ENCODE results near the gene CHRNA1. TPM values are rescaled to one million over a fixed set of nuclear protein-coding genes. Genes with fewer than 3 reads are reported as not detected.
A peak's percentile ranks its signal among the peaks of the same experiment; 100 is the strongest.

Gene CHRNA1
- total RNA-seq, 4 donors from 2014 or later = not detected

- intact Hi-C loops (cut with DNase I) = no loop called here
- Histone ChIP-seq H3K27ac (no peak overlapping the region), H3K36me3 (no peaks in the 10 kb centered on the region), H3K27me3 (peaks cover 0 to 22% (median 0%) of the 10 kb centered on the region in 4 donors), H3K9me3 (no peaks in the 10 kb centered on the region), H3K4me1 (no peaks in the 10 kb centered on the region), H3K4me3 (no peak overlapping the region)
- 24 to 33% methylated on average over 1 of the region's 1 CpG for WGBS, 2 donors
- TF ChIP-seq CTCF (IDR thresholded peaks at IDR 0.05) (no peak), POLR2A (IDR thresholded peaks at IDR 0.05) (no peak)
- DNase-seq = no peak
Measured at GRCh38 chr2:174704642-174705041, 59.6 kb downstream of the CHRNA1 start.

DNA sequence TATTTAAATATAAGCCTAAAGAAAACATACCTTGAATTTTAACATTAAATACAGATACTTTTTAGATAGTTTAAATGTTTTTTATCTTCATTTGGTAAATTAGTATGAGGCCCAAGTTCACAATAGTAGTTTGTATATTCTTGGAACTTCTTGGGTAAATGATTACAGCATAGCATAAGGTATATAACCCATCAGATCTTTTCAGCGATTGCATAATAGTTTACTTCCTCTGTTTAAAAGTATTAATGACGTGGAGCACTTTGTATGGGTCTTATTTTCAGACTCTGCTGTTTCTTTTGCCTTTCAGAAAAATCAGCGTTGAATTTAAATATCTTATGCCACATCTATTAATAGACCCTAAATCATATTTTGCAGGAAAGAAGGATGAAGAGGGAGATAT is 60.2 kb downstream of the CHRNA1 start:
- H3K4me1 ChIP-seq = no peaks in the 10 kb centered on the region
- H3K27ac ChIP-seq = no peak overlapping the region
- 59 to 60% methylated on average over 3 of the region's 3 CpGs for WGBS, 2 donors
- no peak overlapping the region for H3K4me3 ChIP-seq
- intact Hi-C loops (cut with DNase I) = no loop called here
- H3K9me3 ChIP-seq = no peaks in the 10 kb centered on the region
- TF ChIP-seq POLR2A (IDR thresholded peaks at IDR 0.05) = no peak
- TF ChIP-seq CTCF (IDR thresholded peaks at IDR 0.05) = no peak
- H3K36me3 ChIP-seq = no peaks in the 10 kb centered on the region
- no peak for DNase-seq
- peaks cover 0 to 22% (median 0%) of the 10 kb centered on the region in 4 donors for H3K27me3 ChIP-seq

DNA sequence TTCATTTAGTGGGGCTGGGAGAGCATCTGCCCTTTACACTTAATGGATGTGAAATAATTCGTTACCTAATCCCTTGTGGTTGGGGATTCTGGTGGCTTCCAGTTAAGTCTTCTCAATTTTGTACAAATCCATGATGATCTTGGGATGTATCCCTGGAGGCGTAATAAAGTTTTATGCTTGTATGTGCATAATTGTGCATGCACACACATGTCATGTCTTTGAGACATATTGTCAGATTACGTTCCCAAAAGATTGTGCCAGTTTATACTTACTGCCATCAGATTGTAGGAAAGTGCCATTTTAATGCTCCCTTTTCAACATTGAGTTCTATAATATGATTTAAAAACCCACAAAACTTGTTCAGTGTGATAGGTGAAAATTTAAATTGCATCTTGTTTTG is 60.8 kb downstream of the CHRNA1 start:
- WGBS, 2 donors = 44 to 46% methylated on average over 3 of the region's 3 CpGs
- no peaks in the 10 kb centered on the region for H3K4me1 ChIP-seq
- H3K36me3 ChIP-seq = no peaks in the 10 kb centered on the region
- H3K4me3 ChIP-seq = no peak overlapping the region
- DNase-seq = no peak
- no peak overlapping the region for H3K27ac ChIP-seq
- peaks cover 0 to 22% (median 0%) of the 10 kb centered on the region in 4 donors for H3K27me3 ChIP-seq
- no peak for TF ChIP-seq CTCF (IDR thresholded peaks at IDR 0.05)
- TF ChIP-seq POLR2A (IDR thresholded peaks at IDR 0.05) = no peak
- intact Hi-C loops (cut with DNase I) = no loop called here
- no peaks in the 10 kb centered on the region for H3K9me3 ChIP-seq

DNA sequence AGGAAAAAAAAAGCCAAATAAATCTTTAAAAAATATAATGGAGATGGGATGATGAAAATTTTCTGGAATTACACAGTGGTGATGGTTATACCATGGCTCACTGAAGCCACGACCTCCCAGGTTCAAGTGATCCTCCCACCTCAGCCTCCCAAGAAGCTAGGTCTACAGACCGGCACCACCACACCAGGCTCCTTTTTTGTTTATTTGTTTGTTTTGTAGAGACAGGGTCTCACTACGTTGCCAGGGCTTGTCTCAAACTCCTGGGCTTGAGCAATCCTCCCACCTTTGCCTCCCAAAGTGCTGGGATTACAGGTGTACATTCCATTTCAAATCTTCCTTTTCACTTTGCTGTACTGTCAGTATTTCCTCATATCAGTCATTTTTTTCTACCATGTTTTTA is 61.7 kb downstream of the CHRNA1 start:
- no peak for DNase-seq
- WGBS, 2 donors = 50 to 60% methylated on average over 3 of the region's 3 CpGs
- intact Hi-C loops (cut with DNase I) = no loop called here
- Histone ChIP-seq H3K36me3 (no peaks in the 10 kb centered on the region), H3K4me1 (no peaks in the 10 kb centered on the region), H3K9me3 (no peaks in the 10 kb centered on the region), H3K27ac (no peak overlapping the region), H3K27me3 (peaks cover 0 to 15% (median 0%) of the 10 kb centered on the region in 4 donors), H3K4me3 (no peak overlapping the region)
- TF ChIP-seq POLR2A (IDR thresholded peaks at IDR 0.05) (no peak), CTCF (IDR thresholded peaks at IDR 0.05) (no peak)

- intact Hi-C loops (cut with DNase I) = loop anchor here (10.0 kb wide), 1 partner anchor 235 kb away; no protein-coding TSS in a partner anchor
- DNase-seq = no peak
- TF ChIP-seq CTCF (IDR thresholded peaks at IDR 0.05) = peak; percentile 34 to 72 (median 64)
- TF ChIP-seq POLR2A (IDR thresholded peaks at IDR 0.05) = no peak
- 26 to 29% methylated on average over 4 of the region's 4 CpGs for WGBS, 2 donors
- H3K27me3 ChIP-seq = peaks cover 0 to 5% (median 0%) of the 10 kb centered on the region in 4 donors
- no peak overlapping the region for H3K27ac ChIP-seq
- no peaks in the 10 kb centered on the region for H3K9me3 ChIP-seq
- no peaks in the 10 kb centered on the region for H3K4me1 ChIP-seq
- no peaks in the 10 kb centered on the region for H3K36me3 ChIP-seq
- no peak overlapping the region for H3K4me3 ChIP-seq
Measured at GRCh38 chr2:174699993-174700766, 64.1 kb downstream of the CHRNA1 start.

Other genes starting within 250 kb of the CHRNA1 start
- 10 to 100 TPM in 1 of 4 donors, 1 to 10 TPM in 3; 2.2 to 17.5 (median 6.0) TPM for gene WIPF1, start 166.7 kb downstream of the CHRNA1 start, total RNA-seq
- 1 to 10 TPM in 3 of 4 donors, under 1 TPM in 1; 0.30 to 5.8 (median 3.6) TPM for gene CHN1, start 240.9 kb upstream of the CHRNA1 start, total RNA-seq

Measured in esophagus squamous epithelium (tissue), 5 donors.